ENCODE data around the gene LMNTD2.

Gene LMNTD2

DNA sequence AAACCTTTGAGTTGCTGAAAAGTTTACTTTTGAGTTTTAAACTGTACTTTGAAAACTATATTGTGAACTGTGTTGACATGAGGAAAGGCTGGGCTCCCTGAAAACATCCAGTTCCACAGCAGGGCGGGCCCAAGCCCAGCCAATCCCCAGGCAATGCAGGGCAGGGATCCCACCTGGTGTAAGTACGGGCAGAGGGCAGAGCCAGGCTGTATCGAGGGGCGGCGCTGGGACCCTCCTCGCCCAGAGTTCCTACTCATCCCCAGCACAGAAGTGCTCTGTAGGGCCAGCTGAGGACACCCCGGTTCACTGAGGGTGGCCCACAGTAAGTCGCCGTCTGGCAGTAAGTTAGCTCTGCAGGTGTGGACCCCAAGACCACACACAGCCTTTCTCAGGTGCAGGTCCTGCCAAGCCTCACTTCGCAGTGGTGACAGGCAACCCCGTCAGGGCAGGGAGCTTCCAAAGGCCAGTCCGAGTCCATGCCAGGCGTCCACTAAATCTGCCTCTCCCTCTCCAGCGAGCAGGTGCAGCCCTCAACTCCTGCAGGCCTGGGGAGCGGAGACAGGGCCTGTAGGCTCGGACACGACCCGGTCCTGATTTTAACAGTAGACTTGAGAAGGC is 6.6 kb upstream of the LMNTD2 start:
- DNase-seq: no peak

DNA sequence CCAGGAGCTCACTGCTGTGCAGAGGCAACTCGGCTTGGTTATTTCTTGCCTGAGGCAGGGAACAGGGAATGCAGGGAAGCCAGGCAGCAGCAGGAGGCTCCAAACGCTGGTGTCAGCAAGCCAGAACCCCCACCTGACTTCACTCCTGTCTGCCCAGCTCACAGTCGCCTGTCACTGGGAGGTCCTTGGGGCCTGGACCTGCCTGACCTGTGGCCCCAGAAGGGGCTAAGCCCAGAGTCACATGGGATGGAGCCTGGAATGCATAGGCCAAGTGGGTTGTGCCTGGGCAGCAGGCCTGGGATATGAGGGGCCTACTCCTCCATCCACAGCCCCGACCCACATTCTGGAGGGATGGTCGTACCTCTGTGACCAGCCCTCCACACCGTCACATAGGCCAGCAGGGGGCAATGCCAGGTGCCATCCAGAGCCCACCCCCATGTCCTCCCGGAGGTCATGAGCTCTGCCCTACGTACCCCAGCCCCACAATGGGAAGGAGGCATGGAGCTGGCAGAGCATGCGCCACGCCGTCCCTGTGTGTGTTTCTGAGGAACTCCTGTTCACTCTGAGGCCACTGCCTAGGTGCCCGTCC is 5.5 kb upstream of the LMNTD2 start:
- no peak for DNase-seq

DNA sequence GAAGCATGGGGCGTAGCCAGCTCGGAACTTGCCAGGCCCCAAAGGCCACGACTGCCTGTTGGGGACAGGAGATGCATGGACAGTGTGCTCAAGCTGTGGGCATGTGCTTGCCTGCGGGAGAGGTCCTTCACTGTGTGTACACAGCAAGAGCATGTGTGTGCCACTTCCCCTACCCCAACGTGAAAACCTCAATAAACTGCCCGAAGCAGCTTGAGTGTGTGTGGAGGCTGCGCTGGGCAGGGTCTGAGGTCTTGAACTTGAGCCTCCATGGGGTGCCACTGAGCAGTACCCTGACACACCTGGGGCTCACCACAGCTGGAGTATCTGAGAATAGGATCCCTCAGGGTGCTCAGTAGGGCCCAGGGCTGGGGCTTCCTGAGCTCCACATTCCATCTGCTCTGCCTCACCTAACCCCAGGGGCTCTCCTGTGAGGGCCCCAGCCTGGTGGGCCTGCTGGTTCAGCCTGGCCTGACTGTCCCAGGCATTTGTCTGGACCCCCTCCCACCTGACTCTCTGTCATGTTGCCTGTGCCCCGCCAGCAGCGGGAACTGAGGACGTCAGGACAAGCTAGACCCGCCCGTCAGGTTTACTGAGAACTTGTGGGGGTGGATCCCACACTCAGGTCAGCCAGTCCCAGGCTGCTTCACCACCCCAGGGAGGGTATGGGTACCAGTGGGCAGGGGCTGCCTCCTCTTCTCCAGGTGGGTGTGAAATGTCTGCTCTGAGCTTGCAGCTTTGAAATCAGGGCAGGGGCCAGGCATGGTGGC is 3.5 kb upstream of the LMNTD2 start:
- DNase-seq: no peak

DNA sequence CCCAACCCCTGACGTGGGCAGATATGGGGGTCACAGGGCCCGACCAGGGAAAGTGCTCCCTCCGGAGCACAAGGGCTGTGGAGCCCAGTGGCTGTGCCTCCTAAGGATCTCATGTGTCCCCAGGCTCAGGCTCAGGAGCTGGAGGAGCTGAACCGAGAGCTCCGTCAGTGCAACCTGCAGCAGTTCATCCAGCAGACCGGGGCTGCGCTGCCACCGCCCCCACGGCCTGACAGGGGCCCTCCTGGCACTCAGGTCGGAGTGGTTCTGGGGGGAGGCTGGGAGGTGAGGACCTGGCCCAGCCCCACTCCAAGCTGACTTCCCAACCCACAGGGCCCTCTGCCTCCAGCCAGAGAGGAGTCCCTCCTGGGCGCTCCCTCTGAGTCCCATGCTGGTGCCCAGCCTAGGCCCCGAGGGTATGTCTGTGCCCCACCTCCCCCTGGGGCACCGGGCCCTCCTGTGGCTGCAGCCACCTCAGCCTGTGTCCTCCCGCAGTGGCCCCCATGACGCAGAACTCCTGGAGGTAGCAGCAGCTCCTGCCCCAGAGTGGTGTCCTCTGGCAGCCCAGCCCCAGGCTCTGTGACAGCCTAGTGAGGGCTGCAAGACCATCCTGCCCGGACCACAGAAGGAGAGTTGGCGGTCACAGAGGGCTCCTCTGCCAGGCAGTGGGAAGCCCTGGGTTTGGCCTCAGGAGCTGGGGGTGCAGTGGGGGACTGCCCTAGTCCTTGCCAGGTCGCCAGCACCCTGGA is 2.7 kb upstream of the LMNTD2 start:
- DNase-seq: no peak

DNA sequence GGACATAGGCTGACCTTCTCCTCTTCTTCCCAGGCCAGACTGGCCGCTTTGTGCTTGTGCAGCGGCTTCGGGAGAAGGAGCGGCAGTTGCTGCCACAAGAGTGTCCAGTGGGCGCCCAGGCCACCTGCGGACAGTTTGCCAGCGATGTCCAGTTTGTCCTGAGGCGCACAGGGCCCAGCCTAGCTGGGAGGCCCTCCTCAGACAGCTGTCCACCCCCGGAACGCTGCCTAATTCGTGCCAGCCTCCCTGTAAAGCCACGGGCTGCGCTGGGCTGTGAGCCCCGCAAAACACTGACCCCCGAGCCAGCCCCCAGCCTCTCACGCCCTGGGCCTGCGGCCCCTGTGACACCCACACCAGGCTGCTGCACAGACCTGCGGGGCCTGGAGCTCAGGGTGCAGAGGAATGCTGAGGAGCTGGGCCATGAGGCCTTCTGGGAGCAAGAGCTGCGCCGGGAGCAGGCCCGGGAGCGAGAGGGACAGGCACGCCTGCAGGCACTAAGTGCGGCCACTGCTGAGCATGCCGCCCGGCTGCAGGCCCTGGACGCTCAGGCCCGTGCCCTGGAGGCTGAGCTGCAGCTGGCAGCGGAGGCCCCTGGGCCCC is 1.6 kb upstream of the LMNTD2 start:
- DNase-seq: no peak

DNA sequence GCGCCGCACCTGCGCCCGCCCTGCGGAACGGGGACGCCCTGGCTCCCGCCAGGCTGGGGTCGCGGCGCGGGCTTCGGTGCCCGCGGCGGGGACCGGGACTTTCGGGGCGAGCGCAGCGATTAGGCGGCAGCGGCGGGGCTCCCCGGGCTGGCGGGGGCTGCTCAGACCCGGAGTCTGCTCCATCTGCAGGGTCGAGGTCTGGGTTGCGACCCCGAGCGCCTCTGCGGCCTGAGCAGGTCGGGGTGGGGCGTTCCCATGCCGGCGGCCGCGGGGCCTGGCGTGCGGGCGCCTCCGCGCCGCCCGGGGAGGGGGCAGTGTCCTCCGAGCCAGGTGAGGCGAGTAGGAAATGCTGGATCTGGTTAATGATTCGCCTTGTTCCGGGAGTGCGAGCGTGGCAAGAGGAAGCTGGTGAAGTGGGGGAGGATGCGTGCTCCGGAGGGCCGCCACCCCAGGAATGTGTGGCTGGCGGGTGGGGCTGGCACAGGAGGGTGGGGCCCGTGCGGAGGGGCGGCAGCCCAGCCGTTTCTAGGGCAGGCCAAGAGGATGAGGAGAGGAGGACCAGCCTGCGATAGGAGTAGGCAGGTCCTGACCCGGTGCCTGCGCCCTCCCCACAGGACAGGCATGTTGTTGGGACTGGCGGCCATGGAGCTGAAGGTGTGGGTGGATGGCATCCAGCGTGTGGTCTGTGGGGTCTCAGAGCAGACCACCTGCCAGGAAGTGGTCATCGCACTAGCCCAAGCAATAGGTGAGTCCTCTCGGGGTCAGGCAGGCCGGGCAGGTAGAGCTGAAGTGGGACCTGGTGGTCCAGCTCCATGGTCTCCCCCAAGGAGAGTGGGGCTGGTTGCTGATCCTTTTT is 838 bp upstream of the LMNTD2 start:
- peak; percentile 10 to 13 for DNase-seq

DNA sequence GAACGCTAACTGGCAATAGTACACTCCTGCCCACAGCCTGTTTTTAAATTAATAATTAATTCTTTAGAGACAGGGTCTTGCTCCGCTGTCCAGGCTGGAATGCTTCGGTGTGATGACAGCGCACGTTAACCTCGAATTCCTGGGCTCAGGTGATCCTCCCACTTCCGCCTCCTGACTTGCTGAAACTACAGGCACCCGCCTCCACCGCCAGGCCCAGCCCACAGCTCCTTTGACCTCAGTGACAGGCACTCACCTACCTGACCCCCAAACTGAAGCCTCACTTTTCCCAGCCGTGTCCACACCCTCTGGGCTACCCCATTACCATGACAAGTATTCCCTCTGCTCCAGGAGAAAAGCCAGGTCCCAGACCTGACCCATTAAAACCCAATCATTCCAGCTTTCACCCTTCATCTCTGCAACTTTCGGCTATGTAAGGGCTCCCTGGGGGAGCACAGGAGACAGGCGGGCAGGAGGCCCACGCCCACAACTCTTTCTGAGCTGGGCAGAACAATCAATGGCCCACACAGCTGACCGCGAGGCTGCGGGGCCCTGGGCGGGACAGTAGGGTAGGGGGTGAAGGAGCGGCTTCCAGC is 730 bp downstream of the LMNTD2 start:
- no peak for DNase-seq

DNA sequence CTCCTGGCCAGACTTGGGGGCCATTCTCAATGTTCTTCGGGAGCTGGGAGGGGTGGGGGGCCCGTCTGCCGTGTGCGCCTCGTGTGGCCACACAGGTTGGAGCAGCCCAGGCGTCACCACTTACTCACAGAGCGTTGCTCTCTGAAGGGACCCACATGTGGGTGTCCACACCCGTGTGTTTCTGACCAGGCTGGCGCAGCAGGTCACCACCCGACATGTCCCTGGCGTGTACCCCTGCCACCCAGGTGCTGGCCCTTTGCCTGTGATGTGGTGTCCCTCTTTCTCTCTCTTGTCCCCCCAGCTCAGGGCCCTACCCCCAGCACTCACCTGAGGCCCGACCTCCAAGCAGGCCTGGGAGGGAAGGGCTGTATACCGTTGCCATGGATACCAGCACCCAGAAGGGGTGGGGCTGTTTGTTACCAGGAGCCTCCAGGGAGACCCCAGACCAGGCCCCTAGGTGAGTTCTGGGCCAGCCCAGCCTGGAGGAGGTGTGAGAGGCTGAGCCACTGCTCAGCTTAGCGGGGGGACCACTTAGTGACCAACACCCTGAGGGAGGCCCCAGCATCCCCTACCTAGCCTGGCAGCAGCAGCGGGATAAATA is 1.4 kb downstream of the LMNTD2 start:
- no peak for DNase-seq

DNA sequence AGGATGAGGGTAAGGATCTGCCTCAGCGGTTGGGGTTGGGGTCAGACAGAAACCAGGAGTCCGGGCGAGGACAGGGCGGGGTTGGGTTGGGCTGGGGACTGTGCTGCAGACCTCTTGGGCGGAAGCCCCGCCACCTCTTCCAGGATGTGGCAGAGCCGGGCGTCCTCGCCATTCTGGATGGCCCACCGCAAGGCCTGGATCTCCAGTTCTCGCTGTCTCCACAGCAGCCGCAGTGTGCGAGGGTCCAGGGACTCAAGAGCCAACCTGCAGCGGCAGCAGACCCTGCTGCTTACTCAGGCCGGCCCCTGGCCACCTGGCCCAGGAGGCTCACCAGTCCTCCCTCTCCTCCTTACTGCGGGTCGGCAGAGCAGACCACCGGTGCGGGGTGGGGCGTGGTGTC is 2.0 kb downstream of the LMNTD2 start:
- DNase-seq: no peak

DNA sequence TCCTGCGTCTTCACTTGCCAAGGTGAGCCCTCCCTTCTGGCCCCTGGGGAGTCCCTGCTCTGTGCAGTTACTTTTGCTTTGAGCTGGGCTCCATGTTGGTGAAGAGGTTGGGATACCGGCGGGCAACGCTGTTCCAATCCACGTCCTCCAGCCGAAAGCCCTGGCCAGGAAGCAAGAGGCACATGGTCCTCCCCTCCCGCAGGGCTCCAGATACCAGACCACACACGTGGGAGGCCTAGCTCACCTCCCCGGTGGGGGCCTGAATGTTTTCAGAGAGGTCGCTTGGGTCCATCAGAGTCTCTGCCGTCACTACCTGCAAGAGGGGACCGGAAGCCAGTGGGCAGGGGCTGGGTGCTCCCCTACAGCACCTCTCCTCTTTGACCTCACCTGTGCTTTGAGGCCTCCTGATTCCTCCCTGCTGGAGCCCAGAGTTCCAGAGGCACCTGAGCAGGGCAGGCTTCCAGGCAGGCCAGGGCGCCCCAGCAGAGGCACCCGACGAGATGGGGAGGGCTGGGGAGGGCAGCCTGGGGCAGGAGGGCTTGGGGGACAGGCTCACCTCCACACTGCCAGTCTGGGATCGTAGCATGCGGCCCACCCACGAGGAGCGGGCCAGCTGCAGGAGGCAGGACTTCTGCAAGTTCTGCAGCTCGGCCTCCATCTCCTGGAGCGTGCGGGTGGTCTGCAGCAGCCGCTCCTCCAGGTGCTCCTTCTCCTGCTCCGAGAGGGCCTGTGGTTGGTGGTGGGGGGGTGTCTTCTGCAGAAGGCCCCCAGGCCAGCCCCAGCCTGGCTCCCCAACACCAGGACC is 3.0 kb downstream of the LMNTD2 start:
- no peak for DNase-seq

DNA sequence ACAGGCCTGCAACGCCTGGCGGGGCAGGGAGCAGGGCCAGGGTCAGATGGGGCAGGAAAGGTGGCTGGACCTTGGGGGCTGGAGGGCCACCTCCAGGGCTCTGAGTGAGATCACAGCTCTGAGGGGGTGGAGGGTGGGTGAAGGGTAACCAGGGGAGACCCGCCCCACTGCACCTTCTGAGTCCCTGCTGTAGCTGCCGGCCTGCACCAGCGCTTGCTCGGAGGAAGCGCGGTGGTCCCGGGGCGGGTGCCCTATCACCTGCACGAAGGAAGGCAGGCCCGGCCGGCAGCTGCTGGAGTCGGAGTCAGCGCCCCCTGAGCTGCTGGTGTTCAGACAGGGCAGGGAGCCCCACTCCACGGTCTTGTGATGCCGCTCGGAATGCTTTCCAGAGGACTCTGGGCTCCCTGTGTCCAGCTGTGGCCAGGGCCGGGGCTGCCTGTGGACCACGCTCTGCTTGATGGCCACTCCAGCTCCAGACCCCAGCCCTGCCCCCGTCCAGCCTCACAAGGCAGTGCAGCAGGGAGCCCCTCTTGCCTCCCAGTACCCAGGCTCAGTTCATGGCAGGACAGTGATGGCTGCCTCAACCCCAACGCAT is 3.8 kb downstream of the LMNTD2 start:
- no peak for DNase-seq

DNA sequence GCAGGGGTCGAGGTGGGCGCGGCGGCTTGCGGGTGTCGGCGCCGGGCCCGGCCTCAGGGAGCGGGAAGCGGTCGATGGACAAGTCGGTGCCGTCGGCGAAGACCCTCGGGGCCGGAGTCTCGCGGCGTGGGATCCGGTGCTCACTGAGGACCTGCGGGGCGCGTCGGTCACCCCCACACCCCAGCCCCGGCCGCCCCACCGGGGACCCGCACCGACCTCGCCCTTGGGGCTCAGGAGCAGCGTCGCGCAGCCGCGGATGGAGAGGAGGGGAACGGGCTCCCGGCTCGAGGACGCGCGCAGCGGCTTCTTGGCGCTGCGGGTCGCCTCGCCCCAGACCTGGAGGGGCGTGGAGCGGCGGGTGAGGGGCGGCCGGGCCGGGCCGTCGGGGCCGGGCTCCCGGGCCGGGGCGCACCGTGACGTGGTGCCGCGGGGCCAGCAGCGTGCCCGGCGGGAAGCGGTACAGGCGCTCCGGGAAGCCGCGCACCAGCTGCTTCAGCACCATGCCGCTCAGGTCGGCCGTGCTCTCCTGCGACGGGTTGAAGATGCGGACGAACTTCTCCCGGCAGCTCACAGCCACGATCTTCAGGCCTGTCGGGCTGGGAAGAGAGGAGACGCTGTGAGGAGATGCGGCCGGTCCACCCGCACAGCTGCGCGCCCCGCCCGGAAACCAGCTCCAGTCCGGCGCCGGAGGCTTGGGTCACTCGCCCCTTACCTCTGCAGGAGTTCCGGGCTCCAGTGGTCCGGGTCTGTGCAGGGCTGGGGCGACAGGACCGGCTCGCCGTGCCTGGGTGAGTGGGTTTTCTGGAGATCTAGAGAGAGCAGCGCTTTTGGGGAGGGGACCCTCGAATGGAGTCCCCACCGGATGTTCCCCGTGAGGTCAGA is 4.5 kb downstream of the LMNTD2 start:
- no peak for DNase-seq

DNA sequence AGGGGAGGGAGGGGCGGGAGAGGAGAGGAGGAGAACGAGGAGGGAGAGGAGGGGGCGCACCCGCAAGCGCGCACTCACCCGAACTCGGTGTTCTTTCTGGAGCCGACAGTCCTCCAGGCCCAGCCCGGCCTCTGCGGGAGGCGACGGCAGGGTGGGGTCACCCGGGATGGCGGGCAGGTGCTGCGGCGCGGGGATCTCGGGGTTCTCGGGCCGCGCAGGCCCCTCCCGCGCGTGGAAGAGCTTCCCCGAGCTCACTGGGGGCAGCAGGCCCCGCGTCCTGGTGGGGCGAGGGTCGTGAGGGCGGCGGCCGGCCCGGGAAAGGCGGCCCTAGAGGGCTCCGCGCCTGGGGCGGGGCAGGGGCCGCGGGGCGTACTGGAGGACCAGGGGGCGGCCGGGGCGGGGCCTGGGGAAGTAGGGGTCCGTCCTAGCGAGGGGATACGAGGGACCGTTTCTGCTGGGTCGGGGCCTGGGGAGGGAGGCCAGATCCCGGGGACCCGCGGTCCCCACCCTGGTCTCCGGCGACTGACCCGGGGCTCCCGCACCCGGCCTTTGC is 5.2 kb downstream of the LMNTD2 start:
- DNase-seq: no peak

DNA sequence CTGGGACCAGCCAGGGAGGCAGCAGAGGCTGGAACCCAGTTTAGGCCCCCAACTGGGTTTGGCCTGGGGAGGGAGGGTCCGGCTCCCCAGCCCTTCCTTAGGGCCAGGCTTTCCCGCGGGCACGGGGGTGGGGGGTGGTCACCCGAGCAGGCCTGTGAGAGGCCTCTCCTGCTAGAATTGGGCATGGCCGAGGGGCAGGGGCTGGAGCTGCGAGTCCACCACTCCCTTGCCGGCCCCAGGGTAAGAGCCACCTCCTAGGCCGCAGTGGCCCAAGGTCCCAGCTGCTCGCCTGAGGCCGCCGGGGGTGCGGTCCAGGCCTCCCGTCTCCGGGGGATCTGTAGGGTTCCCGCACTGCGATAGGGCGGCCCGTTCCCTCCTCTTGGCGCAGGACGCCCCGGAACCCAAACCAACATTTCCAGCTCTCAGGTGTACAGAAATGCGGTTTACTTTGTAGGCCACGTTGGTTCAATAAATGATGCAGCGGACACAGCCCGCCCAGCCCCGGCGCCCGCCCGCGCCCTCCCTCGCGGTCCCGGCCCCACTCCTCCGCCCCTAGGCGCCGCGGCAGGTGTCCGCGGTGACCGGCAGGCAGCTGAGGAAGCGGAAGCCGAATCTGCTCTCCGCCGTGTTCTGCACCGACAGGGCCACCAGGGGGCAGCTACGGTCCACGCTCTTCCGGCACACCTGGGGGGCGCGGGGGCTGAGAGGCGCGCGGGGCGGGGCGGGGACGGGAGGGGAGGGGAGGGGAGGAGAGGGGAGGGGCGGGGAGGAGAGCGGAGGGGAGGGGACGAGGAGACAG is 5.9 kb downstream of the LMNTD2 start:
- DNase-seq: peak; percentile 31 to 41

DNA sequence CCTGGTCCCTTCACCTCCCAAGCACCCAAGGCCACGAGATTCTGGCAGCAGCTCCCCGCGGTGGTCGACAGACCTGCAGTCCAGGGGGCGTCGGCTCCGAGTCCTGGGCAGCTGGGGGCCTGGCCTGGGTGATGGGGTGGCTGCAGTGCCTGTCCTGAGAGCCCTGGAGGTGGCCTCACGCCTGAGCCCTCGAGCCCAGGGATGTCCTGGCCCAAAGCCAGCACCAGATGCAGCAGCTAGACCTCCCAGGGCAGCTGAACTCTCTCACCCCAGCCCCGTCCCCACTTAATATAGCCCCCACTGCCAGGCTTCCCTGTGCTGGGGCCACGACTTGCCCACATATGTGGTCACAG is 6.6 kb downstream of the LMNTD2 start:
- DNase-seq: no peak

DNA sequence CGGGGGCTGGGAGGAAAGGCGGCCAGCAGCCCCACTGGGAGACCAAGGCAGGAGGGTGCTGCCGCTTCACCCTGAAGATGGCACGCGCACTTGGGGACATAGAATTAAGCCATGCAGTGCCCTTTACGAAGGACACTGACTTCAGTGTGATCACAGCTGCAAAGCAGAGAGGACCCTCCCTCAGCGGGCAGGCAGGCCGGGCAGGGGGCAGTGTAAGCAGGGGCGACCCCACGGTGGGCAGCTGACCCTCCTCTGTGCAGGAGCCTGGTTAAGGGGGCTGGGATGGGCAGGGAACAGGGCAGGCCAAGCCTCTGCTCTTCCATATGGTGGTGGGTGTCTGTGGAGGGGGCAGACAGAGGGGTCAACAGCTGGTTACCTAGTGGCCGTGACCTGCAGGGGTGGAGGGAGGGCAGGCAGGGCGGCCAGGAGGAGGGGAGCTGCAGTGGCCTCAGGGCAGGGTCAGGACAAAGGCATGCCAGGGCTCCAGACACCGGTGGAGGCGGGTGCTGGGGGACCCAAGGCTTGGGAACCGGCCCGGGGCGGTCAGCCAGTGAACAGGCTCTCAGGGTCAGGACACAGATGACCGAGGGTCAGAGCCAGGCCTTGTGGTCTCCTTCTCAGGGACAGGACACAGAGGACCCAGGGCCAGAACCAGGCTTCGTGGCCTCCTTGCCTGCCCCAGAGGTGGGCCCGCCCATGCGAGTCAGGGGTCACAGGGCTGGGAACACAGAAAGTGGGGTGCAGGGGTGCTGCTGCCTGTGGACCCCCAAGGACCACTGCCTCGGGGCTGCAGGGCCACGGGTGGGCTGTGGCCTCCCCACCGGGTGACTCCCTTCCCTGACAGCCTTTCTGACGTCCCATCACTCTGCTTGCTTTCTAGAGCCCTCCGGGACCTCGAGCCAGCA is 7.2 kb downstream of the LMNTD2 start:
- DNase-seq: no peak

DNA sequence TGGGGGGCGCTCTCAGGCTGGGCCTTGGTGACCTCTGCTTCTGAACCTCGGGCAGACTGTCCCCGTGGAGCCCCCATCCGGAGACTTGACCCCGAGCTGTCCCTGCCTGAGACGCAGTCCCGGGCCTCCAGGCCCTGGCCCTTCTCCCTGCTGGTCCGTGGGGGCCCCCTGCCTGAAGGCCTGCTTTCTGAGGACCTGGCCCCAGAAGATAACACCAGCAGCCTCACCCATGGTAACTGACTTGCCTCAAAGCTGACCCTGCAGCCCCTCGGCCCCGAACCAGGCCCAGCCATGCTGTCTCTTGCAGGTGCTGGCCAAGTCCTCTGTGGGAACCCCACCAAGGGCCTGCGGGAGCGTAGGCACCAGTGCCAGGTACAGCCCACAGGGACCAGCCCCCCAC is 8.9 kb downstream of the LMNTD2 start:
- no peak for DNase-seq
